OCI-LY7 (cell line): ENCODE data around the gene ARL16.

ENCODE experiments used
- CTCF ChIP-seq: fragments of 200-600 bp; sonication (generic); conservative IDR thresholded peaks from 2 replicates; pipeline ENCODE4 v1.5.1; 2014; ENCODE audit warnings: mild to moderate bottlenecking, antibody characterized with exemption, low read length, moderate library complexity, mixed read lengths
- EZH2phosphoT487 ChIP-seq: fragments of 200-600 bp; sonication (generic); IDR thresholded peaks from 2 replicates; pipeline ENCODE4 v1.6.1; 2018; ENCODE audit warnings: low read depth, borderline replicate concordance, mild to moderate bottlenecking, mixed run types, antibody characterized with exemption, low read length, moderate library complexity, mixed read lengths

- TF ChIP-seq CTCF (no peak), EZH2phosphoT487 (no peak)
Measured at GRCh38 chr17:81635973-81636504, 47.6 kb downstream of the ARL16 start.
